Activated T-helper 1 cell treated with Interleukin-2 at 50 U/mL for 16 hours (primary cell): Measurements from ENCODE around the gene PTPRU.

Experiments used
- DNase-seq: peaks from one replicate; pipeline ENCODE4 v3.0.0-alpha.2; 2020; ENCODE audit warnings: low read depth

PTPRU gene

GRCh38 chr1:29335573-29335972 lies 99.3 kb downstream of the PTPRU start:
- DNase-seq, result no peak

GRCh38 chr1:29338908-29339575 lies 102.7 kb downstream of the PTPRU start:
- DNase-seq, result no peak

GRCh38 chr1:29341936-29342335 lies 105.6 kb downstream of the PTPRU start:
- no peak for DNase-seq

GRCh38 chr1:29342351-29342750 lies 106.0 kb downstream of the PTPRU start:
- no peak for DNase-seq

- DNase-seq, result no peak
Observed at GRCh38 chr1:29342983-29343382, 106.7 kb downstream of the PTPRU start.

GRCh38 chr1:29343476-29343875 lies 107.2 kb downstream of the PTPRU start:
- no peak for DNase-seq

- no peak for DNase-seq
Observed at GRCh38 chr1:29343908-29344307, 107.6 kb downstream of the PTPRU start.

GRCh38 chr1:29344336-29344735 lies 108.0 kb downstream of the PTPRU start:
- DNase-seq, result no peak

GRCh38 chr1:29346576-29346975 lies 110.3 kb downstream of the PTPRU start:
- DNase-seq, result no peak

GRCh38 chr1:29349871-29350491 lies 113.7 kb downstream of the PTPRU start:
- DNase-seq, result no peak

GRCh38 chr1:29352719-29353420 lies 116.5 kb downstream of the PTPRU start:
- DNase-seq, result no peak

GRCh38 chr1:29354511-29355098 lies 118.3 kb downstream of the PTPRU start:
- DNase-seq, result no peak

- no peak for DNase-seq
Observed at GRCh38 chr1:29355375-29355774, 119.1 kb downstream of the PTPRU start.

- DNase-seq, result no peak
Observed at GRCh38 chr1:29356663-29357062, 120.3 kb downstream of the PTPRU start.

- DNase-seq, result no peak
Observed at GRCh38 chr1:29357452-29357851, 121.1 kb downstream of the PTPRU start.

- no peak for DNase-seq
Observed at GRCh38 chr1:29358183-29358582, 121.9 kb downstream of the PTPRU start.

- DNase-seq, result no peak
Observed at GRCh38 chr1:29360768-29361167, 124.4 kb downstream of the PTPRU start.

- DNase-seq, result no peak
Observed at GRCh38 chr1:29361686-29362085, 125.4 kb downstream of the PTPRU start.

- no peak for DNase-seq
Observed at GRCh38 chr1:29362116-29362515, 125.8 kb downstream of the PTPRU start.

GRCh38 chr1:29362764-29363163 lies 126.4 kb downstream of the PTPRU start:
- no peak for DNase-seq

GRCh38 chr1:29363536-29363935 lies 127.2 kb downstream of the PTPRU start:
- no peak for DNase-seq

- DNase-seq, result no peak
Observed at GRCh38 chr1:29364101-29364678, 127.9 kb downstream of the PTPRU start.
